GM18873 (cell line): Measurements from ENCODE around the gene FAM163B.

Experiments used
- ATAC-seq: cut with Tn5 transposase; IDR thresholded peaks from one replicate; pipeline ENCODE4 v1.9.1; 2021; ENCODE audit warnings: mild to moderate bottlenecking, moderate library complexity, moderate number of reproducible peaks; ENCODE audit not compliant: unreplicated experiment, low FRiP score

Gene FAM163B

GRCh38 chr9:133609311-133610098 lies at the start of gene FAM163B:
TSS of gene FAM163B (minus strand) at chr9:133609389. CDS start at chr9:133580223, 29,166 bp downstream.
- no peak for ATAC-seq

GRCh38 chr9:133657120-133657661 lies 48.0 kb upstream of the FAM163B start:
- no peak for ATAC-seq

GRCh38 chr9:133656211-133657119 lies 47.3 kb upstream of the FAM163B start:
- ATAC-seq, result no peak

GRCh38 chr9:133655701-133656100 lies 46.5 kb upstream of the FAM163B start:
- ATAC-seq, result no peak

- ATAC-seq, result no peak
Measured at GRCh38 chr9:133654736-133655657, 45.8 kb upstream of the FAM163B start.

- ATAC-seq, result no peak
Measured at GRCh38 chr9:133653638-133654037, 44.4 kb upstream of the FAM163B start.

- ATAC-seq, result no peak
Measured at GRCh38 chr9:133650026-133650425, 40.8 kb upstream of the FAM163B start.

GRCh38 chr9:133649194-133649593 lies 40.0 kb upstream of the FAM163B start:
- ATAC-seq, result no peak

- ATAC-seq, result no peak
Measured at GRCh38 chr9:133647765-133648469, 38.7 kb upstream of the FAM163B start.

GRCh38 chr9:133647148-133647547 lies 38.0 kb upstream of the FAM163B start:
- no peak for ATAC-seq

GRCh38 chr9:133645021-133645765 lies 36.0 kb upstream of the FAM163B start:
- no peak for ATAC-seq

- no peak for ATAC-seq
Measured at GRCh38 chr9:133643978-133644760, 35.0 kb upstream of the FAM163B start.

- no peak for ATAC-seq
Measured at GRCh38 chr9:133643362-133643755, 34.2 kb upstream of the FAM163B start.

GRCh38 chr9:133642708-133643361 lies 33.6 kb upstream of the FAM163B start:
- no peak for ATAC-seq

GRCh38 chr9:133641861-133642595 lies 32.8 kb upstream of the FAM163B start:
- ATAC-seq, result no peak

GRCh38 chr9:133641396-133641655 lies 32.1 kb upstream of the FAM163B start:
- no peak for ATAC-seq
